Upper lobe of right lung (tissue), 1 donor: ENCODE data around the gene ABCC8. TPM values are rescaled to one million over a fixed set of nuclear protein-coding genes. Genes with fewer than 3 reads are reported as not detected.

Source experiments
- ATAC-seq: fragments of 200-7000 bp; cut with Tn5 transposase; one replicate; pipeline ENCODE4 v1.9.1; 2020; ENCODE audit warnings: mild to moderate bottlenecking, moderate library complexity
- DNase-seq: peaks from one replicate; pipeline ENCODE4 v3.0.0-alpha.2; 2020
- H3K27ac ChIP-seq: fragments of 200-600 bp; one replicate; pipeline ENCODE4 v1.8.0; 2022
- H3K27me3 ChIP-seq: fragments of 200-600 bp; one replicate; pipeline ENCODE4 v1.8.0; 2022; ENCODE audit warnings: mild to moderate bottlenecking
- H3K36me3 ChIP-seq: fragments of 200-600 bp; one replicate; pipeline ENCODE4 v1.8.0; 2022
- H3K4me1 ChIP-seq: fragments of 200-600 bp; one replicate; pipeline ENCODE4 v1.8.0; 2022
- H3K4me3 ChIP-seq: fragments of 200-600 bp; one replicate; pipeline ENCODE4 v1.8.0; 2022; ENCODE audit warnings: mild to moderate bottlenecking
- H3K9me3 ChIP-seq: fragments of 200-600 bp; one replicate; pipeline ENCODE4 v1.8.0; 2022
- intact Hi-C: fragments of 100-400 bp; cut with DNase I; formaldehyde crosslinking; loops from one replicate; pipeline ENCODE4 v1.11.0; 2022
- total RNA-seq: library from RNA; stranded (reverse); fragmentation: NEBNext Ultra II Directional; extraction: Animal tissue kit (Norgen Biotek cat#: 25700); gene quantifications from one replicate; pipeline ENCODE4 v1.2.1, GENCODE V29; 2021
- TF ChIP-seq, protein P1 (sequence below): fragments of 200-600 bp; IDR thresholded peaks from one replicate; pipeline ENCODE4 v1.8.0; 2022; ENCODE audit warnings: antibody characterized with exemption
- donor health status: DM: no; HTN: yes; CAD: no; lungs with severe emphysema.

Gene ABCC8
- total RNA-seq, 1 donor from 2014 or later, result 4.7 TPM

DNA sequence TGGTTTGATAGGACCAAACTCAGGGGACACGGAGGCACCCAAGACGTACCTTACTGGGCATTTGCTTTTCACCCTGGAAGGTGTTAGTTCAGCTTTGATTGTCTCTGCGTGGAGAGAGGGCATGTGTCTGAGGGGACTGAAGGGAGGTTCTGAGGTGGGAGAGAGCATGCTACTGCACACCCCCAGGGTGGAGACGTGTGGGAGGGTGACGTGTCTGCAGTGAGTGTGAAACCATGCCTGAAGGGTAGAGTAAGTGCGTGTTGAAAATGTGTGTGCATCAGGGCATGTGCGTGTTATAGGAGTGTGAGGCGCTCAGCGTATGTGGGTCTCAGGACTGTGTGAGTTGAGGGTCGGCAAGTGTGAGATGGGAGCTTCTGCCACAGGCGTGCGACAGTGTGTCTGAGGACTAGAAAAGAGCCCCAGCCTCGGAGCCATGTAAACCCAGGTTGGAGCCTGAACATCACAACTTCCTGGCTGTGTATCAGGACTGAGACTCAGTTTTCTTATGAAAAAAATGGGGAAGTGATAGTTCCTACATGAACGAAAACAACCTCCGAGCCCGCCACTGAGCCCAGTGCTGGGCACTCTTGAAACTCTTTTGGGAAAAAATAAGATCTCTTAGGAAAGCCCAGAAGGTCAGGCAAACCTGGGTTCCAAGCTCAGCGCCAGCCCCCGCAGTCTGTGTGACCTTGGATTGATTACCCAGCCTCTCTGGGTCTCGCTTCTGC lies 76.4 kb downstream of the ABCC8 start:
- intact Hi-C loops, result no loop called here
- Histone ChIP-seq H3K4me1 (no peaks in the 10 kb centered on the region), H3K4me3 (no peak overlapping the region), H3K36me3 (no peaks in the 10 kb centered on the region), H3K27me3 (no peaks in the 10 kb centered on the region), H3K9me3 (no peaks in the 10 kb centered on the region), H3K27ac (no peak overlapping the region)
- ATAC-seq (no peak), DNase-seq (no peak)
- TF ChIP-seq, protein P1, sequence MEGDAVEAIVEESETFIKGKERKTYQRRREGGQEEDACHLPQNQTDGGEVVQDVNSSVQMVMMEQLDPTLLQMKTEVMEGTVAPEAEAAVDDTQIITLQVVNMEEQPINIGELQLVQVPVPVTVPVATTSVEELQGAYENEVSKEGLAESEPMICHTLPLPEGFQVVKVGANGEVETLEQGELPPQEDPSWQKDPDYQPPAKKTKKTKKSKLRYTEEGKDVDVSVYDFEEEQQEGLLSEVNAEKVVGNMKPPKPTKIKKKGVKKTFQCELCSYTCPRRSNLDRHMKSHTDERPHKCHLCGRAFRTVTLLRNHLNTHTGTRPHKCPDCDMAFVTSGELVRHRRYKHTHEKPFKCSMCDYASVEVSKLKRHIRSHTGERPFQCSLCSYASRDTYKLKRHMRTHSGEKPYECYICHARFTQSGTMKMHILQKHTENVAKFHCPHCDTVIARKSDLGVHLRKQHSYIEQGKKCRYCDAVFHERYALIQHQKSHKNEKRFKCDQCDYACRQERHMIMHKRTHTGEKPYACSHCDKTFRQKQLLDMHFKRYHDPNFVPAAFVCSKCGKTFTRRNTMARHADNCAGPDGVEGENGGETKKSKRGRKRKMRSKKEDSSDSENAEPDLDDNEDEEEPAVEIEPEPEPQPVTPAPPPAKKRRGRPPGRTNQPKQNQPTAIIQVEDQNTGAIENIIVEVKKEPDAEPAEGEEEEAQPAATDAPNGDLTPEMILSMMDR, result no peak

DNA sequence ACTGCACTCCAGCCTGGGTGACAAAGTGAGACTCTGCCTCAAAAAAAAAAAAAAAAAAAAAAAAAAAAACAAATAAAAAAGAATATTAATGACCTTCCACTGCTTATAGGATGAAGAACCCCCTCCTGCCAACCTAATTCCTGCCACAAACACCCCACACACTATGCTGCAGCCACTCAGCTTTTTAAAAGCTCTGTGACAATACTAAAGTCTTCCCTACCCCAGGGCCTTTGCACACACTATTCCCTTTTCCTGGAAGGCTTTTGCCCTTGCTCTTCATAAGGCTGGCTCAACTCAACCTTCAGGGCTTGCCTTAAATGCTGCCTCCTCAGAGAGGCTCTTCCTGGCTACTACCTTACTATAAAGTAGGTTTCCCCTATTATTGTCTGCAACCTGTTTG lies 77.4 kb downstream of the ABCC8 start:
- TF ChIP-seq, protein P1, result no peak
- ATAC-seq, result no peak
- DNase-seq, result no peak
- H3K36me3 ChIP-seq, result no peaks in the 10 kb centered on the region
- no peaks in the 10 kb centered on the region for H3K4me1 ChIP-seq
- no peak overlapping the region for H3K4me3 ChIP-seq
- no peaks in the 10 kb centered on the region for H3K9me3 ChIP-seq
- H3K27ac ChIP-seq, result no peak overlapping the region
- intact Hi-C loops, result no loop called here
- no peaks in the 10 kb centered on the region for H3K27me3 ChIP-seq

DNA sequence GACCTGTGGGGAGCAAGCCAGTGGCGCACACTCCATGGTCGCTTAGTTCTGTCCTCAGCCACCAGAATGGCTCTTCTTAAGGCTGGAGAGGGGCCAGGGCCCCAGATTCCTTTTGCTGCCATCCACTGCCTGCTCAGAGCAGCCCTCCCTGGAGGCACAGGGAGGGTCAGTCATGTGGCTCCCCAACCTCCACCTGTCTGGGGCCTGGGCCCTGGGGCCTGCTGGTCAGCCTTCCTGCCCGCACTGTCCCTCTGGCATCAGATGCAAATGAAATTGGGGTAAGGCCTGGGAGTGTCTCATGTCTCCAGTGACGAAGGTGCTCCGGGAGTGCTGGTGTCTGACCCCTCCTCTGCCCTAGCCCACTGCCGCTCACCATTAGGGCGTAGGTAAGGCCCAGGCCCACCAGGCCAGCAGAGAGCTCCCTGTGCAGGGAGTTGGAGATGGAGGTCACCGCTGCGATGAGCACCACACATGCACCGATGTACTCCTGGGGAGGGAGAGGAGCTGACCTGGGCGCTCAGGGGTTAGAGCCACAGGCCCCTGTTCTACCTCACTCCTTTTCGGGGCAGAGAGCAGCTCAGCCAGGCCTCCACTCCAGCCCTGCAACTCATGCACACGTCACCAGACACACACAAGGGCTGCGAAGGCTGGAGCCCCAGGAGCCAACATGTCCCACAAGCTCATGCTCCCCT lies 79.2 kb downstream of the ABCC8 start:
- Histone ChIP-seq H3K27ac (no peak overlapping the region), H3K36me3 (no peaks in the 10 kb centered on the region), H3K4me1 (no peaks in the 10 kb centered on the region), H3K4me3 (no peak overlapping the region), H3K27me3 (no peaks in the 10 kb centered on the region), H3K9me3 (no peaks in the 10 kb centered on the region)
- ATAC-seq (no peak), DNase-seq (no peak)
- TF ChIP-seq, protein P1, result no peak
- intact Hi-C loops, result no loop called here

DNA sequence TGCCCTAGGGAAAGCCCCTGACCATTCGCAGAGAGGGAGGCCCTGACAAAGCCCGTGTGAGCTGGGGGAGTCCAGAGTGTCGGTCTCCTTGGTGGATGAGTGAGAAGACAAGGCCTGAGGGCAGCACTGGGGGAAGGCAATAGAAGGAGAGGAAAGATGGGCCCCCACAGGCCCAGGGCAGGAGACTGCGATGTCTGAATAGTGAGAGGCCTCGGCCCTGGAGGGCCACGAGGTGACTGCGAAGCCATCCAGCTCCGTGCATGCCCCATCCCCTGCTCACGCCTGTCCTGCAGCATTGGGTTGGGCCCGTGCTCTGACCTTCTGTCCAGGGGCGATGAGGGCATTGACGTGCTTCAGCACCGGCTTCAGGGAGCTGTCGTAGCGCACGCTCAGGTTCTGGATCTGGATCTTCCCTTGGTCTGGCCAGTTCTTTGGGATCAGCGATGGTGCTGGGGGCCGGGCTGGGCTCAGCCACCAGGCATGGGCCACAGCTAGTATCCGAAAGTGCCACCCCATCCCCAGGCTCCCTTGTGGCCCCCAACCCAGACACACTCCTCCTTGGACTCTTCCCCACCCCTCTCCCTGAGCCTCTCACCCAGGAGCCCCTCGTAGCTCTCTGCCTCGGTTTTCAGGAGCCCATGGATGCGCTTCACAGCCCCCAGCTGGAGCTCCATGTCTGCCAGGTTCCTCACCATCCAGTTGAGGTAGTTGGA lies 79.9 kb downstream of the ABCC8 start:
- ATAC-seq (no peak), DNase-seq (no peak)
- Histone ChIP-seq H3K4me3 (no peak overlapping the region), H3K9me3 (no peaks in the 10 kb centered on the region), H3K36me3 (no peaks in the 10 kb centered on the region), H3K27me3 (no peaks in the 10 kb centered on the region), H3K4me1 (no peaks in the 10 kb centered on the region), H3K27ac (no peak overlapping the region)
- TF ChIP-seq, protein P1, result no peak
- intact Hi-C loops, result no loop called here

DNA sequence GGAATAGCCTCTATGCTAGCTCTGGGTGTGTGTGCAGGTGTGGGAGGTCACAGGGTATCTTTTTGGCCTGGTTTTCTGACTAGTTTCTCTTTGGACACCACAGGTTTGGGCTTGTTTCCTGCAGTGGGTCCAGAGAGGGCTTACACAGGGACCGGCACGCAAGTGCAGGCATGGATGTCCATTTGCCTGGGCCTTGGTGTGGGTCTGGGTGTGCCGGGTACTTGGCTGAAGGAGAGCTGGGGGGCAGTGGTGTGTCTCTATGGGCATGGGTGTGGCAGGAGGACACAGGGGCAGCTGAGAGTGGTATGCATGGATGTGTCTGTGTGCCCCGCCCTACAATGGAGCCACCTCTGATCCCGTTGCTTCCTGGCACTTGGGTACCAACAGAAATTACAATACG lies 80.7 kb downstream of the ABCC8 start:
- Histone ChIP-seq H3K9me3 (no peaks in the 10 kb centered on the region), H3K27me3 (no peaks in the 10 kb centered on the region), H3K27ac (no peak overlapping the region), H3K36me3 (no peaks in the 10 kb centered on the region), H3K4me1 (no peaks in the 10 kb centered on the region), H3K4me3 (no peak overlapping the region)
- DNase-seq (no peak), ATAC-seq (no peak)
- TF ChIP-seq, protein P1, result no peak
- intact Hi-C loops, result no loop called here
